Mesendoderm (in vitro differentiated cells): ENCODE results near the gene ASF1B.

ENCODE experiments used
- DNase-seq: peaks from one replicate; pipeline ENCODE4 v3.0.0; 2013
- H2AK5ac ChIP-seq: 2 replicates; pipeline ENCODE4 v1.6.1; 2013; ENCODE audit warnings: low read length, inconsistent platforms
- H2BK120ac ChIP-seq: 2 replicates; pipeline ENCODE4 v1.6.1; 2013; ENCODE audit warnings: low read depth, mild to moderate bottlenecking, low read length, moderate library complexity, mixed read lengths
- H2BK15ac ChIP-seq: replicated peaks from 2 replicates; pipeline ENCODE4 v1.6.1; 2013; ENCODE audit warnings: low read depth, mild to moderate bottlenecking, moderate library complexity
- H2BK5ac ChIP-seq: 2 replicates; pipeline ENCODE4 v1.6.1; 2013; ENCODE audit warnings: low read length, inconsistent platforms
- H3K18ac ChIP-seq: 2 replicates; pipeline ENCODE4 v1.6.1; 2013; ENCODE audit warnings: mild to moderate bottlenecking, low read length, mixed read lengths
- H3K23ac ChIP-seq: one replicate; pipeline ENCODE4 v1.6.1; 2013; ENCODE audit warnings: low read length
- H3K27ac ChIP-seq: 2 replicates; pipeline ENCODE4 v1.5.1; 2013; ENCODE audit warnings: low read depth, mild to moderate bottlenecking, inconsistent platforms, low read length, moderate library complexity
- H3K27me3 ChIP-seq: 2 replicates; pipeline ENCODE4 v1.6.1; 2013; ENCODE audit warnings: low read length, control low read depth, mild to moderate bottlenecking, inconsistent platforms; ENCODE audit not compliant: insufficient read depth, poor library complexity
- H3K36me3 ChIP-seq: 2 replicates; pipeline ENCODE4 v1.6.1; 2013; ENCODE audit warnings: low read length, inconsistent platforms; ENCODE audit not compliant: control insufficient read depth, insufficient read depth
- H3K4ac ChIP-seq: one replicate; pipeline ENCODE4 v1.6.1; 2013; ENCODE audit warnings: low read depth, mild to moderate bottlenecking, low read length, moderate library complexity
- H3K4me1 ChIP-seq: 2 replicates; pipeline ENCODE4 v1.6.1; 2013; ENCODE audit warnings: low read depth, low read length, inconsistent platforms; ENCODE audit not compliant: control insufficient read depth
- H3K4me2 ChIP-seq: 2 replicates; pipeline ENCODE4 v1.6.1; 2013; ENCODE audit warnings: low read length
- H3K4me3 ChIP-seq: 2 replicates; pipeline ENCODE4 v1.5.1; 2013; ENCODE audit warnings: mild to moderate bottlenecking, low read length
- H3K56ac ChIP-seq: one replicate; pipeline ENCODE4 v1.6.1; 2013; ENCODE audit warnings: low read length
- H3K79me1 ChIP-seq: 2 replicates; pipeline ENCODE4 v1.6.1; 2013; ENCODE audit warnings: low read length, inconsistent platforms
- H3K79me2 ChIP-seq: 2 replicates; pipeline ENCODE4 v1.6.1; 2013; ENCODE audit warnings: mild to moderate bottlenecking, low read length; ENCODE audit not compliant: control insufficient read depth, insufficient read depth
- H3K9ac ChIP-seq: 2 replicates; pipeline ENCODE4 v1.6.1; 2013; ENCODE audit warnings: low read length, inconsistent platforms
- H4K5ac ChIP-seq: one replicate; pipeline ENCODE4 v1.6.1; 2013; ENCODE audit warnings: low read length
- H4K8ac ChIP-seq: one replicate; pipeline ENCODE4 v1.6.1; 2013; ENCODE audit warnings: low read depth, mild to moderate bottlenecking, control low read depth, low read length, moderate library complexity
- WGBS: extraction: QIAGEN DNeasy Blood & Tissue Kit; methylation state at CpG from one replicate; pipeline ENCODE4 v1.1.7; 2013; ENCODE audit warnings: low lambda C conversion rate, missing lambda C conversion rate; ENCODE audit not compliant: insufficient coverage; ENCODE audit errors: extremely low coverage; 5-methylcytosine and 5-hydroxymethylcytosine counted together

The ASF1B gene

DNA sequence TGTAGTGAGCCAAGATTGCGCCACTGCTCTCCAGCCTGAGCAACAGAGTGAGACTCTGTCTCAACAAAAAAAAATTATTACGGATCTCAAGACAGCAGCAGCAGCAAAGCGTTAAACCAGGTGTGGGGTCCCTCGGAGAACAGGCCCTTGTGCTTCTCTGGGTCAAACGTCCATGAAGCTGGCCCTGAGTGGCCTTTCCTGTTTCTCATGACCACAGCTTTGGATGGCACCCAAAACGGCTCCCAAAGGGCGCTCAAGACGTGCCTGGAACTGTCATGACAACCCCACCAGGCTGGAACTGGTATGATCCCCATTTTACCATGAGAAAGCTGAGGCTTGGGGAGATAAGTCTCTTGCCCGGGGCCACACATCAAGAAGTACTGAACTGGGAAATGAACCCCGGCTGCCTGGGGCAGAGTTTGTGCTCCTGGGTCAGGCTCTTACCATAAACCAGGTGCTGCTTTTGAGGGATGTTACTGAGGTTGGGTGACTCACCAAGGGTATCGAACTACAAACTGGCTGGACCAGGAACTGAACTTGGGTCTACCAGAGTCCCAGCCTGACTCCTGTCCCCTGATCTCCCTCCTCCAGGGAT, 34.2 kb downstream of the ASF1B start:
- Histone ChIP-seq H2BK15ac (no peak overlapping the region), H3K36me3 (no peaks in the 10 kb centered on the region)
- no CpG with 5 or more reads among the region's 11 CpGs for WGBS

GRCh38 chr19:14101003-14101545, 35.3 kb downstream of the ASF1B start:
- Histone ChIP-seq H3K18ac (no peak overlapping the region), H3K23ac (no peak overlapping the region), H3K4ac (no peak overlapping the region), H3K27ac (no peak overlapping the region), H3K79me1 (no peaks in the 10 kb centered on the region), H3K56ac (no peak overlapping the region), H4K5ac (no peak overlapping the region), H3K4me1 (no peaks in the 10 kb centered on the region), H2BK5ac (no peak overlapping the region), H3K4me3 (no peak overlapping the region), H3K9ac (no peak overlapping the region), H3K27me3 (no peaks in the 10 kb centered on the region), H3K4me2 (no peak overlapping the region), H4K8ac (no peak overlapping the region), H2AK5ac (no peak overlapping the region), H3K79me2 (no peaks in the 10 kb centered on the region), H2BK15ac (no peak overlapping the region), H3K36me3 (no peaks in the 10 kb centered on the region), H2BK120ac (no peak overlapping the region)
- no CpG with 5 or more reads among the region's 6 CpGs for WGBS
- no peak for DNase-seq

More for the DNA sequence above, 34.2 kb downstream of the ASF1B start:
- Histone ChIP-seq H3K4me2 (no peak overlapping the region), H3K27ac (no peak overlapping the region), H3K27me3 (no peaks in the 10 kb centered on the region), H3K79me2 (no peaks in the 10 kb centered on the region), H2BK120ac (no peak overlapping the region), H4K5ac (no peak overlapping the region), H3K23ac (no peak overlapping the region), H3K79me1 (no peaks in the 10 kb centered on the region), H3K9ac (no peak overlapping the region), H3K4me1 (no peaks in the 10 kb centered on the region), H3K4ac (no peak overlapping the region), H4K8ac (no peak overlapping the region), H2AK5ac (no peak overlapping the region), H2BK5ac (no peak overlapping the region), H3K18ac (no peak overlapping the region), H3K56ac (no peak overlapping the region), H3K4me3 (no peak overlapping the region)
- no peak for DNase-seq

- no CpG with 5 or more reads among the region's 21 CpGs for WGBS
- Histone ChIP-seq H2BK5ac (no peak overlapping the region), H3K56ac (no peak overlapping the region), H3K4me1 (no peaks in the 10 kb centered on the region), H3K27me3 (no peaks in the 10 kb centered on the region), H3K9ac (no peak overlapping the region), H3K79me2 (no peaks in the 10 kb centered on the region), H4K8ac (no peak overlapping the region), H2AK5ac (no peak overlapping the region), H2BK15ac (no peak overlapping the region), H3K79me1 (no peaks in the 10 kb centered on the region), H3K23ac (no peak overlapping the region), H3K36me3 (no peaks in the 10 kb centered on the region), H3K4me3 (no peak overlapping the region), H3K27ac (no peak overlapping the region), H3K18ac (no peak overlapping the region), H3K4me2 (no peak overlapping the region), H2BK120ac (no peak overlapping the region), H3K4ac (no peak overlapping the region), H4K5ac (no peak overlapping the region)
- DNase-seq = peak; percentile 41
Measured at GRCh38 chr19:14097532-14098151, 38.7 kb downstream of the ASF1B start.

DNA sequence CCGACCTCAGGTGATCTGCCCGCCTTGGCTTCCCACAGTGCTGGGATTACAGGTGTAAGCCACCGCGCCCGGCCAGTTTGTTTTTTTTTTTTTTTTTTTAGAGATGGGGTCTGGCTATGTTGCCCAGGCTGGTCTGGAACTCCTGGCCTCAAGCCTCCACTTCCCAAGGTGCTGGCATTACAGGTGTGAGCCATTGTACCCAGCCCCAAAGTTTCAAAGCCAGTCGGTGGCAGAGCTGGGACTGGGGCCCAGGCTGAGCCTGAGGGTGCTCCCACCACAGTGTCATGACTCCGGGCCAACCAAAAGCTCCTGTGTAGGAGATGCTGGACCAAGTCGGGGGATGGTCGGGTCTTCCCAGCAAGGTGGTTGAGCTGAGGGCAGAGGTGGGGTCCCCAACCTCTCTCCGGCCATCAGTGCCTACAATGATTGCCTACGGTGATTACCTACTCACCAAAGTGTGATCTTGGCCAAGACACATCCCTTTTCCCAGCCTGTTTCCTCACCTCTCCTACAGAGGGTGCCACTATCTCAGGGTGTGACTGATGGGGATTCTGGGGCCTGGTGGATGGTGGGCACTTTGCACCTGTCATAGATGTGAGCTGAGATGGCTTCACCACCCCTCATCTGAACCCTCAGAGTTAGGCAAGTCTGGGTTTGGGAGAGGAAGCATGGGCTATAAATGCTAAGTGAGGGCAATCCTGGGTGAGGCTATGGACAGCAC, 40.0 kb downstream of the ASF1B start:
- Histone ChIP-seq H3K27ac (no peak overlapping the region), H3K23ac (no peak overlapping the region), H3K4ac (no peak overlapping the region), H2BK15ac (no peak overlapping the region), H3K56ac (no peak overlapping the region), H3K18ac (no peak overlapping the region), H3K9ac (no peak overlapping the region), H3K27me3 (no peaks in the 10 kb centered on the region), H3K4me2 (no peak overlapping the region), H2BK120ac (no peak overlapping the region), H4K8ac (no peak overlapping the region), H3K36me3 (no peaks in the 10 kb centered on the region), H4K5ac (no peak overlapping the region), H2BK5ac (no peak overlapping the region), H2AK5ac (no peak overlapping the region), H3K4me1 (peaks cover 2% of the 10 kb centered on the region), H3K79me2 (no peaks in the 10 kb centered on the region), H3K79me1 (no peaks in the 10 kb centered on the region), H3K4me3 (no peak overlapping the region)
- WGBS = no CpG with 5 or more reads among the region's 11 CpGs
- DNase-seq = peak; percentile 37

- Histone ChIP-seq H3K4me1 (peaks cover 2% of the 10 kb centered on the region), H3K4ac (no peak overlapping the region), H4K5ac (no peak overlapping the region), H2BK15ac (no peak overlapping the region), H3K18ac (no peak overlapping the region), H3K27ac (no peak overlapping the region), H4K8ac (no peak overlapping the region), H2BK5ac (no peak overlapping the region), H3K79me1 (no peaks in the 10 kb centered on the region), H3K79me2 (no peaks in the 10 kb centered on the region), H3K56ac (no peak overlapping the region), H3K4me3 (no peak overlapping the region), H3K23ac (no peak overlapping the region), H3K36me3 (no peaks in the 10 kb centered on the region), H3K9ac (no peak overlapping the region), H2AK5ac (no peak overlapping the region), H3K4me2 (no peak overlapping the region), H2BK120ac (no peak overlapping the region), H3K27me3 (no peaks in the 10 kb centered on the region)
- no CpG with 5 or more reads among the region's 7 CpGs for WGBS
- DNase-seq = no peak
Measured at GRCh38 chr19:14094854-14095253, 41.5 kb downstream of the ASF1B start.
